A204.1 (cell line): Measurements from ENCODE around the gene CAPN10.

Experiments
- FAIRE-seq: peaks from 2 replicates; lab custom pipeline; 2012; peaks lifted over from hg19 to GRCh38; lab: Jason Lieb, UNC

Gene CAPN10

DNA sequence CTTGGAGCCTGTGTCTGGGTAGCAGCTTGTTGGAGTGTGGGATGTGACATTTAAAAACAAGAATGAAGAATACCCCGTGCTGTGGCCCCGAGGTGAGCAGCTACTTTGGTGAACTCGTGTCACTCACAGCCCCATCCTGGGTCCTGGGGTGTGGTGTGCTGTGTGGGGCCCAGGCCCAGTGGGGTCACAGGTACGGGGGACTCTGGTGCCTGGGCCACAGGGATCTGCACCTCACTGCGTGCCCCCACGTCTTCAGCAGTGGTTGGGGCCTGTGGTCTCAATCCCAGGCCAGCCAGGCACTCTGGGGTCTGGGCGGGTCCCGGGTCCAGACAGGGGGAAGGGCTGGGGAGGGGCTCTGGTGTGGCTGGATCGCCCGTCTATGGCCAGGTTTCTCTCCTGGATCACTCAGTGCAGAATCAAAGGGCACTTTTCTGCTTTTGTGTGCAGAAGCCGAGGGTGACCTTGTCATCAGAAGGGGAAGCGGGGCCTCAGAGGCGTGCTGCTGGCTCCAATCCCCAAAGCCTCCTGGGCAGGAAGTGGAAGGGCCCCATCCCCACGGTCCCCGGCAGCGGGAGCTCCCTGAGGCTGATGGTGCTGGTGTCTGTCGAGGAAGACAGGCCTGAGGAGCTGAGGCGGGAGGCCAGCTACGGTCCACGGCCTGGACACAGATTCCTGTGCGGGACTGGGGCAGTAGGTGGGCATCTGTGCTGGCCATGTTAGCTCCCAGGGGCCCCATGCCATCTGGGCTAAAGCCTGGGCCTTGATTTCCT is 40.2 kb downstream of the CAPN10 start:
- no peak for FAIRE-seq

DNA sequence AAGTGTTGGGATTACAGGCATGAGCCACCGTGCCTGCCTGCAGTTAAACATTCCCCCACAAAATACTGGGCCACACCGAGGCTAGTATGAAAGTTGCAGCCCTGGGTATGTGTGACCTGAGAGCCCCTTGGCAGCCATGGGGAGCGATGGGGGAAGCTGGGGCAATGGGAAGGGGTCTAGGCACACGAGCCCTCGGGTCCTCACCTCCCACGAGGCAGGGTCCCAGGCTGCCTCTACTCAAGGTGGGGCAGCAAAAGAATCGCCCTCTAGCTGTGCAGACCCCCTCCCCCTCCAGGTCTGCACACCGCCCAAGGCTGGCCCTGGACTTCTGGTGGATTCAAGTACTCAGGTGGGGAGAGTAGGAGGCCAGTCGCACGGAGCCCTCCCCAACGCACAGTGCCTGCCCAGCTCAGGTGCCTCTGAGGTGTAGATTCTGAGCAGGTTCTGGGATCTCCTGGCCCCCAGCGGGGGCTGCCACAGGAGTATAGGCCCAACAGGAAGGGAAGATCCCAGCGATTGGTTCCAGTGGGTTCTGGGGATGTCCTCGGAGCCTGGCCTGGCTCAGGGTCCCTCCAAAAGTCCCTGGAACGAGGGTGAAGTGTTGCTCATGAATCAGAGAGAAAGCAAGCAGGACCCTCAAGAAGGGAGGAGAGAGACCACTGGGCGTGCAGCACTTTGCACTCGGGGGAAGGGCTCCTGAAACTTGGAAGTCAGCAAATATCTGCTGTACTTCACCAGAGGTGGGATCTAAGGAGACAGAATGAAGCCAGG is 41.4 kb downstream of the CAPN10 start:
- no peak for FAIRE-seq

DNA sequence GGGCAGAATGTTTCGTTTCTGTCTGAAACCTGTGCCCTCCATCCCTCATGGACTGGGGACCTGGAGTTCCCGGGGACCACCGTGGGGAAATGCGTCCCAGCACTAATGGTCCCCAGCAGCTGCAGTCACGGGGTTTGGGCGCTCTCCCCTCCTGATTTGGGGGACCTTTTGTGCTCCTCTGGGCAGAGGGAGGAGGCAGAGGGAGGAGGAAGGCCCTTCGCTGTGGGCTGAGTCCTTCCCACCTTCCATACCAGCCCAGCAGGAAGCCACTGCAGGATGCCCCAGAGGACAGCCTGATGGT is 41.9 kb downstream of the CAPN10 start:
- no peak for FAIRE-seq

DNA sequence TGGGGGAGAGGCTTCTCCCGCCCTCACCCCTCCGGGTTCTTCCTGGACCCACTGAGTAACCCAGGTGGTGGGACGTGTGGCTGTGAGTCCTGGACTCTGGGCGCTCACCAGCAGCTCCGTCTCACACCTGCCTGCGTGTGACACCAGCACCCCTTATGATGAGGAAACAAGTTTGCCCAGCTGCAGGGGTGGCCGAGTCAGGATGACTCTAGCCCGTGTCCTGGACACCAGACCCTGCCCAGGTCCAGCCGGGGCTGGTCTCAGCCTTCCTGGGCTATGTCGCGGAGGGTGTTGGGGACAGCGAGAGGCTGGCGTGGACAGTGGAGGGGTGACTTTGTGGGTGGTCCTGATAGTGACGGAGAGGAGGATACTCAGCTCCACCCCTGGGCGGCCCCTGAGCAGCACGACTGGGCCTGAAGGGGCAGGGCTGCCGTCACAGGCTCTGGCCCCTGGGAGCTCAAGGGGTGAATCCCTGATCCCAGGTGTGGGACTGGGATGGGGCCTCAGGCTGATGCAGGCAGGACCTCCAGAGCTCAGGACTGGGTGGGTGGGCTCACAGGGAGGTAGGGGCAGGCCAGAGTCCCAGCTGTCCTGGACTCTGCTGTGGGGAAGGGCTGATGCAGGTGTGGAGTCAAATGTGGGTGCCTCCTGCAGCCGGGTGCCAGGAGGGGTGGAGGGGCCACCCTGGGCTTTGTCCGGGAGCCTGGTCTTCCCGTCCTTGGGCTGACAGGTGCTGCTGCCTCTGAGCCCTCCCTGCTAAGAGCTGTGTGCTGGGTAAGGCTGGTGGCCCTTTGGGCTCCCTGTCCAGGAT is 42.5 kb downstream of the CAPN10 start:
- no peak for FAIRE-seq

DNA sequence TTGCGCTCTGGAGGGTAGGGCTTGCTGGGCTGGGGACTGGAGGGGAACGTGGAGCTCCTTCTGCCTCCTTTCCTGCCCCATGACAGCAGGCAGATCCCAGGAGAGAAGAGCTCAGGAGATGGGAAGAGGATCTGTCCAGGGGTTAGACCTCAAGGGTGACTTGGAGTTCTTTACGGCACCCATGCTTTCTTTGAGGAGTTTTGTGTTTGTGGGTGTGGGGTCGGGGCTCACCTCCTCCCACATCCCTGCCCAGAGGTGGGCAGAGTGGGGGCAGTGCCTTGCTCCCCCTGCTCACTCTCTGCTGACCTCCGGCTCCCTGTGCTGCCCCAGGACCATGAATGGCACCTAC is 43.1 kb downstream of the CAPN10 start:
- FAIRE-seq: no peak

DNA sequence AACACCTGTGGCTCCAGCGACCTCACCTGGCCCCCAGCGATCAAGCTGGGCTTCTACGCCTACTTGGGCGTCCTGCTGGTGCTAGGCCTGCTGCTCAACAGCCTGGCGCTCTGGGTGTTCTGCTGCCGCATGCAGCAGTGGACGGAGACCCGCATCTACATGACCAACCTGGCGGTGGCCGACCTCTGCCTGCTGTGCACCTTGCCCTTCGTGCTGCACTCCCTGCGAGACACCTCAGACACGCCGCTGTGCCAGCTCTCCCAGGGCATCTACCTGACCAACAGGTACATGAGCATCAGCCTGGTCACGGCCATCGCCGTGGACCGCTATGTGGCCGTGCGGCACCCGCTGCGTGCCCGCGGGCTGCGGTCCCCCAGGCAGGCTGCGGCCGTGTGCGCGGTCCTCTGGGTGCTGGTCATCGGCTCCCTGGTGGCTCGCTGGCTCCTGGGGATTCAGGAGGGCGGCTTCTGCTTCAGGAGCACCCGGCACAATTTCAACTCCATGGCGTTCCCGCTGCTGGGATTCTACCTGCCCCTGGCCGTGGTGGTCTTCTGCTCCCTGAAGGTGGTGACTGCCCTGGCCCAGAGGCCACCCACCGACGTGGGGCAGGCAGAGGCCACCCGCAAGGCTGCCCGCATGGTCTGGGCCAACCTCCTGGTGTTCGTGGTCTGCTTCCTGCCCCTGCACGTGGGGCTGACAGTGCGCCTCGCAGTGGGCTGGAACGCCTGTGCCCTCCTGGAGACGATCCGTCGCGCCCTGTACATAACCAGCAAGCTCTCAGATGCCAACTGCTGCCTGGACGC is 43.6 kb downstream of the CAPN10 start:
- no peak for FAIRE-seq

DNA sequence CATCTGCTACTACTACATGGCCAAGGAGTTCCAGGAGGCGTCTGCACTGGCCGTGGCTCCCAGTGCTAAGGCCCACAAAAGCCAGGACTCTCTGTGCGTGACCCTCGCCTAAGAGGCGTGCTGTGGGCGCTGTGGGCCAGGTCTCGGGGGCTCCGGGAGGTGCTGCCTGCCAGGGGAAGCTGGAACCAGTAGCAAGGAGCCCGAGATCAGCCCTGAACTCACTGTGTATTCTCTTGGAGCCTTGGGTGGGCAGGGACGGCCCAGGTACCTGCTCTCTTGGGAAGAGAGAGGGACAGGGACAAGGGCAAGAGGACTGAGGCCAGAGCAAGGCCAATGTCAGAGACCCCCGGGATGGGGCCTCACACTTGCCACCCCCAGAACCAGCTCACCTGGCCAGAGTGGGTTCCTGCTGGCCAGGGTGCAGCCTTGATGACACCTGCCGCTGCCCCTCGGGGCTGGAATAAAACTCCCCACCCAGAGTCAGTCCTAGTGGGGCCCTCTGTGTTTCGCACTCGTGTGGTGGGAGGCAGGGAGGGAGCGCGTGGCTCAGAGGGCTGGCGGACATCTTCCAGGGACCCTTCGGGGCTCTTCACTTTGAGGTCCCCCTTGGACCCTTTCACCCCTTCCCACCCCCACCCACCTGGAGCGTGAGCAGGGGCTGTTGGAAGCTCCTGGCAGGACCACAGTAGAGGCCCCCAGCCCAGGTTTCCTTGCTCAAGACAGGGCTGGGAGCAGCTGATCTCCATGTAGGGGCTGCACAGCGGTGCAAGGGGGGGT is 44.4 kb downstream of the CAPN10 start:
- FAIRE-seq: no peak

DNA sequence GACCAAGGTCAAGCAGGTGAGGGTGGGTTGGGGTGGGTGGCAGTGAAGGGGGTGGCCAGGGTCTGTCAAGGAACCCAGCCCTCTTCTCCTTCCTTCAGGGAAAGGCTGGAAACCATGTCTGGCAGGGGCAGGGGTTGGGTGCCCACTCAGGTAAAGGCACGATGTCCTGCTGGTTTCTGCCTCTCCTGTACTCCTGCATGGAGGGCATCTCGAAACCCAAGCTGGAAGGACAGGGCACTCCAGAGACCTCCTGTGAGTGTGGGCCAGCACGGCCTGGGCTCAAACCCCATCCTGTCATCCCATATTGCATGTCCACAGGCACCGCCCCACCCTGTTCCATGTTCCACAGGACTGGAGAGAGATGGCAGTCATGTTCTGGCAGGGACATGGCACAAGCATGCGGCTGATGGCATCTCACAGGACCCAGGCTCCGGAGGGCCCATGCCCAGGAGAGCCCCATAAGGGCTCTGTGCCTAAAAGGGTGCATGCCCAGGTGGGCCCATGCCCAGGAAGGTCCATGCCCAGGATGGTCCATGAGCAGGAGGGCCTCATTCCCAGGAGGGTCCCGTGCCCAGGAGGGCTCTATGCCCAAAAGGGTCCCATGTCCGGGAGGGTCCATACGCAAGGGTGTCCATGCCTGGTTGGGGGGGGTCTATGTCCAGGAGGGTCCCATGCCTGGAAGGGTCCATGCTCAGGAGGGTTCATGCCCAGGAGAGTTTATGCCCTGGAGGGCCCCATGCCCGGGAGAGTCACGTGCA is 45.2 kb downstream of the CAPN10 start:
- no peak for FAIRE-seq

DNA sequence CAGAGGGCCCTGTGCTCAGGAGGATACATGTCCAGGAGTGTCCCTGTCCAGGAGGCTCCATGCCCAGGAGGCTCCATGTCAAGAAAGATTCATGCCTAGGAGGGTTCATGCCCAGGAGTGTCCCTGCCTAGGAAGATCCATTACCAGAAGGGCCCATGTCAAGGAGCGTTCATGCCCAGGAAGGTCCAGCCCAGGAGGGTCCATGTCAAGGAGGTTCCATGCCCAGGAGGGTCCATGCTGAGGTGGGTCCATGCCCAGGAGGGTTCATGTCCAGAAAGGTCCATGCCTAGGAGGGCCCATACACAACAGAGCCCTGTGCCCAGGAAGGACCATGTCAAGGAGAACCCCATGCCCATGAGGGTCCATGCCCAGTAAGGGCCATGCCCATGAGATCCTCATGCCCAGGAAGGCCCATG is 45.8 kb downstream of the CAPN10 start:
- no peak for FAIRE-seq

DNA sequence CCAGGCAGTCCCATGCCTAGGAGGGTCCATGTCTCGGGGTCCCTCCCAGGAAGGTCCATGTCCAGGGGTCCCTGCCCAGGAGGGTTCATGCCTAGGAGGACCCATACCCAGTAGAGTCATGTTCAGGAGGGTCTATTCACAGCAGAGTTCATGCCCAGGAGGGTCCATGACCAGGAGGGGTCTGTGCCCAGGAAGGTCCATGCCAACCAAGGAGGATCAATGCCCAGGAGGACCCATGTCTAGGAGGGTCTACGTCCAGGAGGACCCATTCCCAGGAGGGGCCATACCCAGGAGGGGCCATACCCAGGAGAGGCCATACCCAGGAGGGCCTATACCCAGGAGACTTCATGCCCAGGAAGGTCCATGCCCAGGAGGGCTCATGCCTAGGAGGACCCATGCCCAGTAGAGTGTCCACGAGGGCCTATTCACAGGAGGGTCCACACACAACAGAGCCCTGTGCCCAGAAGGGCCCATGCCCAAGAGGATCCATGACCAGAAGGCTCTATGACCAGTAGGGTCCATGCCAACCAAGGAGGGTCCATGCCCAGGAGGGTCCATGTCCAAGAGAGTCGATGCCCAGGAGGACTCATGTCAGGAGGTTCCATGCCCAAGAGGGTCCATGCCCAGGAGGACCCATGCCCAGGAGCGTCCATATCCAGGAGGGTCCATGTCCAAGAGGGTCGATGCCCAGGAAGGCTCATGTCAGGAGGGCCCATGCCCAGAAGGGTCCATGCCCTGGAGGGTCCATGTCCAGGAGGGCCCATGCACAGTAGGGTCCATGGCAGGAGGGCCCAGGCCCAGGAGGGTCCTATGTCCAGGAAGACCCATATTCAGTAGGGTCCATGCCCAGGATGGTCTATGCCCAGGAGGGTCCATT is 48.8 kb downstream of the CAPN10 start:
- no peak for FAIRE-seq

DNA sequence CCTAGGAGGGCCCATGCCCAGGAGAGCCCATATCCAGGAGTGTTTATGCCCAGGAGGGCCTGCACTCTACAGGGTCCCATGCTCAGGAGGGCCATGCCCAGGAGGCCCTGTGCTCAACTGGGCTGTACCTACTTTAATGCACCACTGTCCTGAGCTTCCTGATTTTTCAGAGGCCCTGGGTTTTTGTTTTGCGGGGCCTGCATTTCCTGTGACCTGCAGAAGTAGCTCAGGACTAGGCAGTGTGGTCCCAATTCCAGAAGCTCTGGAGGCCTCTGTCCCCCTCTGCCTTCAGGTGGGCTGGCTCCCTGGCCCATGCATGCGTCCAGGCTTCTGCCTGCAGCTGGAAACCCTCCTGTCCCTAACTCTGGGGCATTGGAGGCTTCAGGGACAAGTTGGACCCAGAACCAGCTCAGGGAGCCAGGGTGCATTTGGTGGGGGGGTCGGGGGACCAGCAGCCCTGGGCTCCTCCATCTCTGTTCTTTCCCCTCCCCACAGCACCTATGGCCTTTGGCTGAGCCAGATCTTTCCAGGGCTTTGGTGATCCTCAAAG is 49.5 kb downstream of the CAPN10 start:
- FAIRE-seq: no peak

DNA sequence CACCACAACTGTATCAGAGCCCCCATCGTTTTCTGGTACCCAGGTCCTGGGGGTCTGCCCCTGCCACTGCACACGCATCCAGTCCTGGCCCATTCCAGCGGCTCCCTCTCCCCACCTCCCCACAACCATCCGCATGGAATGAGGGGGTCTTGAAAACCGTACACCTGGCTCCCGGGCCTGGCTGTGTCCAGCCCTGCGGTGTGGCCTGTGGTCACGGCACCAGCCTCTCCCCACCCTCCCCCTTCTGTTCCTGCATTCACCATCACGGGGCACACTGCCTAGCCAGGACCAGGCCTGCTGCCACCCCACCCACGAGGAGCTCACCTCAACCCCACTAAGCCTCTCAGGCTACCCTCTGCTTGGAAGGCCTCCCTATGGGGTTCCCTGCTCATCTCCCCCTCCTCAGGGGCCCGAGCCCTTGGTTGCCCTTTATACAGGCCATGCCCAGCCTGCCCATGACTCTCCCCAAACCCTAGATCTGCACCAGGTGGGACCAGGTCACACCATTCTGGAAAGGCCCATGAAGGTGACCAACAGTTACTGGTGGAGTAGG is 50.1 kb downstream of the CAPN10 start:
- FAIRE-seq: no peak

DNA sequence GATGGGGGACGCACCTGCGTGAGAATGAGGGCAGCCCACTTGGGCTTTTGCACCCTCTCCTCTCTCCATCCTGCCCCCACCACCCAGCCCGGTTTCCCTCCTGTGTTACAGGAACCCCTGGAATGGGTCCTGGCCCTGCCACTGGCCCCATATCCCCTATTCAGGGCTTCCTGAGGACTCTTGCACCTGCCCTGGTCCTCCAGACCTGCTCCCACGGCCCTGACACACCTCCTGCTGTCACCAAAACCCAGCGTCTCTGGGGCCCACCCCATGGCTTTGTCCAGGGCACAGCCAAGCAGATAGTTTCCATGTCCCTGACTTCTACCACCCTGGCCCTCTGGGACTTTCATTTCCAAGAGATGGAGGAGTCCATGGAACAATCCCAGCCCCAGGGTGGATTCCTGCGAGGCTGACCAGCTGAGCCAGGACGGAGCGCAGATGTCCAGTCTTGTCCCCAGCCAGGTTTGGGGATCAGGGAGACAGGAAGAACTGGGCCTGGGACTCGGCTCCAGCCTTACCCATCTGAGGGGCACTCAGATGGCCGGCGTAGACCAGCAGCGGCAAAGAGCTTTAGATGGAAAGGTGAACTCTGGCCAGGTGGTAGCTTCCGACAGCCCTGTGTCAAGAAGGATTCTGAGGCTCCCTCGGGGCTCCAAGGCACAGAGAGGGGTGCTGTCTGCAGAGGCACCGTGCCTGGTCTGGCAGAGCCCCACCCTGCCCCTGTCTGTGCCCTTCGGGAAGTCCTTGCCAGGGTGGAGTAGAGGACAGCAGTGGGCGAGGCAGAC is 50.8 kb downstream of the CAPN10 start:
- FAIRE-seq: no peak

DNA sequence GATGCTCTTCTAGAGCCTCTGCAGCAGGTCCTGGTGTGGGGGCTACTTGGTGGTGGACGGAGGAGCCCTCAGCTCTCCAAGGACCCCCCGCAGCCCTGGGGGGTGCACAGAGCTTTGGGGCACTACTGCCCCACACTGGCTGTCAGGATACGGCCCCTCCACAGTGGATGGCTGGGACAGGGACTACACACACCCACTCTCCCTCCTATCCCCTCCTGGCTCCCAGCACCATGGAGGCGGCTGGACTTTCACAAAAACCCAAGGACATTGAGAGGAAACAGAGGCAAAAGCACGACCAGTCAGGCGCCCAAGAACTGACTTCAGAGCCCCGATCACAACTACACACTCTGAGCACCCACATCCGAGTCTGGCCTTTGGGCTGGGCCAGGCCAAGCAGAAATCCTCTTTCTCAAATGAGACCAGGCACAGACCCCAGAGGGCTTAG is 51.4 kb downstream of the CAPN10 start:
- FAIRE-seq: no peak

DNA sequence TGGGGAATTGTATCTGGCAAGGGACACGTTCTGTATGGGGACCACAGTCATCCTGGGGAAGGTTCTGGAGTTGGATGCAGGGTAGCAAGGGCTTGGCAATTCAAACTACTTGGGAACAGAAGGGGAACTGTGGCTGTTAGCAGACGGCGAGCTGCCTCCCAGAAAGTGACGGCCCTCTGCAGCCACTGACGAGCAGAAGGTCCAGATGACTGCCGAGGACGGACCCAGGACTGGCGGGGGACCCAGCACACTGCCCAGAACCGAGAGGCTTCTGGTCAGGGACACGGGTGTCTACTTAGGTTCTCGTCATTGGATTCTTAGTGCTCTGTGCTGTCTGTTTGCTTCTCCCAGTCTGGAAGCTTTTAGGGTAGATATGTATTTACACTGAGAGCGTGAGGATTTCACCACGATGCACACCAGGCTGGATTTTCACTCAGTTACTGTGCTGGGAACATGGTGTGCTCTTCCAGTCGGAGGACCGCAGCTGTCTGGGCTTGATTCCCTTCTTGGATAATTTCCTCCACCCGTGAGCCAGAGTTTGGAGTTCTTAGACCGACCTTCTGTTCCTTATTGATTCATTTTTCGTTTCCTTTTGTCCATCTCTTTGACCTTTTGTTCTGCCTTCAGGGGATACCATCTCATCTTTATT is 52.1 kb downstream of the CAPN10 start:
- FAIRE-seq: no peak

DNA sequence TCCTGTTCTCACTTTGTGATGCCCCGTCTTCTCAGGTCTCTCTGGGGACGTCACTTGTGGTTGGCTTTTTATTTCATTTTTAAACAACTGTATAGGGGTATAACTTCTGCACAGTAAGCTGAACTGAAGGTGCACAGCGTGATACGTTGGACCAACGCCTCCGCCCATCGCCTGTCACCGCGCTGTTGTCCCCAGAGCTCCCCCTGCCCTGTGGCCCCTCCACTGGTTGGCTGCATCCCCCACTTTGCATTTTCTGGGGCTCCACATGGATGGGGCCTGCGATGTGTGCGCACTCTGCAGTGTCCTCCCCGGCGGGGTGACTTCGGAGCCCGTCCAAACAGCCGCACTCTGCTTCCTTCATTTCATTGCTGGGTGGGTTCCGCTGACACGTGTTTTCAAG is 53.0 kb downstream of the CAPN10 start:
- no peak for FAIRE-seq

DNA sequence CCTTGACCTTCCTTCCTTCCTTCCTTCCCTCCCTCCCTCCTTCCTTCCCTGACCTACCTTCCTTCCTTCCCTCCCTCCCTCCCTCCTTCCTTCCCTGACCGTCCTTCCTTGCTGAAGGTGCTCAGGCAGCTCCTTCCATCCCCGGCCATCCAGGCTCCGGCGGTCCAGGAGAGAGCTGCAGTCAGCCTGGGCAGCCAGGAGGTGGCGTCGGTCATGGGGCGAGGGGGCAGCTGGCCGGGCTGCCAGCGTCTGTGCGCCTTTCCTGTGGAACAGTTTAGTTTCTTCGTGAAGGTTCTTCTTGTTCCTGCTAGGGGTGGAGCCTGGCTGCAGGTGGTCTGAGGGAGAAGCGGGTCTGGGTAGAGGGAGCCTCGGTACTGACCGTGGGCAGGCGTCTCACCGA is 54.4 kb downstream of the CAPN10 start:
- FAIRE-seq: no peak
